ENCODE results near the gene VSIG8. TPM values are rescaled to one million over a fixed set of nuclear protein-coding genes. Genes with fewer than 3 reads are reported as not detected.

VSIG8 gene
- total and polyA plus RNA-seq, 2 of the 4 experiments (the other 2 are of a cell fraction): not detected

DNA sequence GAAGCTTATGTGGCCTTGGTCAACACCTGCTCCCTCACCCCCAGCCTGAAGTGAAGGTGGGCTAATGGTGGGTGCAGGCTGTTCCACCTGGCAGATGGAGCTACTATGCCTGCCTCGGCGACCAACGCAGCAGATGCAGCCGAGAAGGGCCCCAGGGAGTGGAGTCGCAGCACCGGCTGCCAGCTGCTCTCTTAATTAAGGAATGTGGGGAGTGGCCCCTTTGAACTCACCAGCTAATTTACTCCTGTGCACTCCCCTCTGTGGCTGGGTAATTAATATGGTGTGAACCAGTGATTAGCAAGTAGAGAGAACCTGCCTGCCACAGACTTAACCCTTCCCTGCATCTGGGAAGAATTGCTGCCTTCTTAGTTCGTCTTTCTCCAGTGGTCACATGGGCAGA, 39.1 kb downstream of the VSIG8 start:
- H2BK20ac ChIP-seq (ENCODE audit: low read depth, low read length): no peak overlapping the region
- no peak overlapping the region for H2BK15ac ChIP-seq (ENCODE audit: low read depth, low read length)
- no CpG with 5 or more reads among the region's 7 CpGs for WGBS, 2 experiments (ENCODE audit: extremely low coverage in 2 of 2, insufficient read length in 1 of 2)
- no peaks in the 10 kb centered on the region for H3K9me3 ChIP-seq (ENCODE audit: control insufficient read depth, insufficient read depth, low read length)
- H3K27me3 ChIP-seq (ENCODE audit: control insufficient read depth, insufficient read depth, low read length): peaks cover 31% of the 10 kb centered on the region
- no peak overlapping the region for H3K18ac ChIP-seq (ENCODE audit: low read depth, low read length)
- no peaks in the 10 kb centered on the region for H3K4me1 ChIP-seq (ENCODE audit: control insufficient read depth, insufficient read depth, low read length)
- no peak overlapping the region for H2AFZ ChIP-seq (replicated peaks; ENCODE audit: low read length, poor library complexity)
- TF ChIP-seq FOS (IDR thresholded peaks at IDR 0.05; ENCODE audit: low read depth, low read length) (no peak), MAFK (IDR thresholded peaks at IDR 0.05; ENCODE audit: low read depth, low read length) (no peak), CEBPB (IDR thresholded peaks at IDR 0.05; ENCODE audit: low read depth, low read length) (no peak), RAD21 (IDR thresholded peaks at IDR 0.05; ENCODE audit: low read length) (no peak), BHLHE40 (IDR thresholded peaks at IDR 0.05; ENCODE audit: low read depth, low read length) (no peak), MXI1 (IDR thresholded peaks at IDR 0.05; ENCODE audit: borderline replicate concordance, low read depth, low read length) (no peak), MAZ (IDR thresholded peaks at IDR 0.05; ENCODE audit: borderline replicate concordance, low read depth, low read length) (no peak), RCOR1 (IDR thresholded peaks at IDR 0.05; ENCODE audit: insufficient replicate concordance, low read length) (no peak), CHD1 (IDR thresholded peaks at IDR 0.05; ENCODE audit: low read depth, low read length) (no peak)
- TF ChIP-seq, protein P1, sequence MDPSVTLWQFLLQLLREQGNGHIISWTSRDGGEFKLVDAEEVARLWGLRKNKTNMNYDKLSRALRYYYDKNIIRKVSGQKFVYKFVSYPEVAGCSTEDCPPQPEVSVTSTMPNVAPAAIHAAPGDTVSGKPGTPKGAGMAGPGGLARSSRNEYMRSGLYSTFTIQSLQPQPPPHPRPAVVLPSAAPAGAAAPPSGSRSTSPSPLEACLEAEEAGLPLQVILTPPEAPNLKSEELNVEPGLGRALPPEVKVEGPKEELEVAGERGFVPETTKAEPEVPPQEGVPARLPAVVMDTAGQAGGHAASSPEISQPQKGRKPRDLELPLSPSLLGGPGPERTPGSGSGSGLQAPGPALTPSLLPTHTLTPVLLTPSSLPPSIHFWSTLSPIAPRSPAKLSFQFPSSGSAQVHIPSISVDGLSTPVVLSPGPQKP (IDR thresholded peaks at IDR 0.05; ENCODE audit: borderline replicate concordance, low read depth, low read length): no peak
- TF ChIP-seq, protein P2, sequence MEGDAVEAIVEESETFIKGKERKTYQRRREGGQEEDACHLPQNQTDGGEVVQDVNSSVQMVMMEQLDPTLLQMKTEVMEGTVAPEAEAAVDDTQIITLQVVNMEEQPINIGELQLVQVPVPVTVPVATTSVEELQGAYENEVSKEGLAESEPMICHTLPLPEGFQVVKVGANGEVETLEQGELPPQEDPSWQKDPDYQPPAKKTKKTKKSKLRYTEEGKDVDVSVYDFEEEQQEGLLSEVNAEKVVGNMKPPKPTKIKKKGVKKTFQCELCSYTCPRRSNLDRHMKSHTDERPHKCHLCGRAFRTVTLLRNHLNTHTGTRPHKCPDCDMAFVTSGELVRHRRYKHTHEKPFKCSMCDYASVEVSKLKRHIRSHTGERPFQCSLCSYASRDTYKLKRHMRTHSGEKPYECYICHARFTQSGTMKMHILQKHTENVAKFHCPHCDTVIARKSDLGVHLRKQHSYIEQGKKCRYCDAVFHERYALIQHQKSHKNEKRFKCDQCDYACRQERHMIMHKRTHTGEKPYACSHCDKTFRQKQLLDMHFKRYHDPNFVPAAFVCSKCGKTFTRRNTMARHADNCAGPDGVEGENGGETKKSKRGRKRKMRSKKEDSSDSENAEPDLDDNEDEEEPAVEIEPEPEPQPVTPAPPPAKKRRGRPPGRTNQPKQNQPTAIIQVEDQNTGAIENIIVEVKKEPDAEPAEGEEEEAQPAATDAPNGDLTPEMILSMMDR (conservative IDR thresholded peaks at IDR 0.05; ENCODE audit: low read depth, low read length): no peak
- TF ChIP-seq, protein P3, sequence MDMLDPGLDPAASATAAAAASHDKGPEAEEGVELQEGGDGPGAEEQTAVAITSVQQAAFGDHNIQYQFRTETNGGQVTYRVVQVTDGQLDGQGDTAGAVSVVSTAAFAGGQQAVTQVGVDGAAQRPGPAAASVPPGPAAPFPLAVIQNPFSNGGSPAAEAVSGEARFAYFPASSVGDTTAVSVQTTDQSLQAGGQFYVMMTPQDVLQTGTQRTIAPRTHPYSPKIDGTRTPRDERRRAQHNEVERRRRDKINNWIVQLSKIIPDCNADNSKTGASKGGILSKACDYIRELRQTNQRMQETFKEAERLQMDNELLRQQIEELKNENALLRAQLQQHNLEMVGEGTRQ (IDR thresholded peaks at IDR 0.05; ENCODE audit: low read depth, low read length): no peak
- no peak overlapping the region for H3K14ac ChIP-seq (replicated peaks; ENCODE audit: low read depth, low read length)
- no peak overlapping the region for H3K27ac ChIP-seq (ENCODE audit: insufficient read depth, low read length)
- H3K4me3 ChIP-seq (ENCODE audit: insufficient read depth, low read depth, low read length): no peak overlapping the region
- H2BK5ac ChIP-seq (ENCODE audit: low read depth, low read length, poor library complexity, severe bottlenecking): no peak overlapping the region
- no peak overlapping the region for H2AK5ac ChIP-seq (ENCODE audit: low read depth, low read length)
- no peak overlapping the region for H3K56ac ChIP-seq (ENCODE audit: extremely low read depth, insufficient read depth, low read length)
- CTCF ChIA-PET: no interaction called here
- no peak overlapping the region for H4K91ac ChIP-seq (ENCODE audit: insufficient read depth, low read depth, low read length)
- H3K9ac ChIP-seq (ENCODE audit: low read depth, low read length): no peak overlapping the region
- no peak overlapping the region for H2AK9ac ChIP-seq (replicated peaks; ENCODE audit: low read depth, low read length, poor library complexity)
- H4K8ac ChIP-seq (ENCODE audit: low read depth in 2 of 2, low read length in 2 of 2): no peak overlapping the region
- BruUV-seq (replicated peaks): no TSS peak
- no peak overlapping the region for H3K4me2 ChIP-seq (ENCODE audit: low read depth, low read length)
- ATAC-seq (ENCODE audit: low read depth): no peak
- H3K36me3 ChIP-seq (ENCODE audit: control insufficient read depth, insufficient read depth, low read length): no peaks in the 10 kb centered on the region
- POLR2A ChIA-PET (ENCODE audit: unreplicated experiment): no interaction called here
- H3K9me1 ChIP-seq (ENCODE audit: insufficient read depth, low read length): 0 out of 2 replicates have a peak, but pooled peaks cover 3% of the 10 kb centered on the region
- no peaks in the 10 kb centered on the region for H3K79me1 ChIP-seq (ENCODE audit: low read depth in 1 of 2, low read length in 2 of 2)
- no peak for DNase-seq
- no peaks in the 10 kb centered on the region for H4K20me1 ChIP-seq (ENCODE audit: insufficient read depth, low read length)
- intact Hi-C loops (cut with micrococcal nuclease): loop anchor here (5.0 kb wide), 1 partner anchor 41 kb away; the partner anchor contains the start of gene DUSP23
- no peak overlapping the region for H4K5ac ChIP-seq (ENCODE audit: low read depth, low read length)
- dilution Hi-C loops (cut with HindIII; ENCODE audit: low sequenced_read_pairs, unreplicated experiment): no loop called here
- H2BK120ac ChIP-seq (ENCODE audit: low read depth, low read length): no peak overlapping the region
- no peak overlapping the region for H3K4ac ChIP-seq (ENCODE audit: low read depth, low read length)
- no peak overlapping the region for H3K23ac ChIP-seq (ENCODE audit: low read depth, low read length)
- in situ Hi-C loops (cut with MboI; ENCODE audit: low sequenced_read_pairs): no loop called here

All from IMR-90 (cell line).